GM12872 (cell line): ENCODE data around the gene DOCK8.

Experiments
- TF ChIP-seq, protein P1 (sequence below): IDR thresholded peaks from 3 replicates; pipeline ENCODE4 v1.5.1; 2011; ENCODE audit warnings: low read depth, mild to moderate bottlenecking, low read length, moderate library complexity; ENCODE audit not compliant: insufficient read depth

DOCK8 gene

DNA sequence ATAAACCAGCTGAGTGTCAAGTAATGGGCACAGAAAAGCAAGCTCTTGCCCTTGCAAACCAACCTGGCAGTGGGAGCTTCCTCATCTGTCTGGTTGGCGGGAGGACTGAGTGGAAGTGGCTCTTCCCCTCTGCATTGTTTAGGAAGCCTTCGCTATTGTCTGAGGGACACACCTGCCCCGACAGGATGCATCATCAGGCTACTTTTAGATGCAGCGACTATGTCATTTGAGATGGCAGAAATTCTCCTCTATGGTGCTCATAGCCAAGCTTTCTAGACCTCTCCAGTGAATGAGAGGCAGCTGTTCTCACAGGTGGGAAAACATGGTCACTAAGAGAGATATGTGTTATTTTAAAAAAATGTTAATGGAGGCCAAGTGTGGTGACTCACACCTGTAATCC is 104.0 kb downstream of the DOCK8 start:
- TF ChIP-seq, protein P1, sequence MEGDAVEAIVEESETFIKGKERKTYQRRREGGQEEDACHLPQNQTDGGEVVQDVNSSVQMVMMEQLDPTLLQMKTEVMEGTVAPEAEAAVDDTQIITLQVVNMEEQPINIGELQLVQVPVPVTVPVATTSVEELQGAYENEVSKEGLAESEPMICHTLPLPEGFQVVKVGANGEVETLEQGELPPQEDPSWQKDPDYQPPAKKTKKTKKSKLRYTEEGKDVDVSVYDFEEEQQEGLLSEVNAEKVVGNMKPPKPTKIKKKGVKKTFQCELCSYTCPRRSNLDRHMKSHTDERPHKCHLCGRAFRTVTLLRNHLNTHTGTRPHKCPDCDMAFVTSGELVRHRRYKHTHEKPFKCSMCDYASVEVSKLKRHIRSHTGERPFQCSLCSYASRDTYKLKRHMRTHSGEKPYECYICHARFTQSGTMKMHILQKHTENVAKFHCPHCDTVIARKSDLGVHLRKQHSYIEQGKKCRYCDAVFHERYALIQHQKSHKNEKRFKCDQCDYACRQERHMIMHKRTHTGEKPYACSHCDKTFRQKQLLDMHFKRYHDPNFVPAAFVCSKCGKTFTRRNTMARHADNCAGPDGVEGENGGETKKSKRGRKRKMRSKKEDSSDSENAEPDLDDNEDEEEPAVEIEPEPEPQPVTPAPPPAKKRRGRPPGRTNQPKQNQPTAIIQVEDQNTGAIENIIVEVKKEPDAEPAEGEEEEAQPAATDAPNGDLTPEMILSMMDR = no peak

DNA sequence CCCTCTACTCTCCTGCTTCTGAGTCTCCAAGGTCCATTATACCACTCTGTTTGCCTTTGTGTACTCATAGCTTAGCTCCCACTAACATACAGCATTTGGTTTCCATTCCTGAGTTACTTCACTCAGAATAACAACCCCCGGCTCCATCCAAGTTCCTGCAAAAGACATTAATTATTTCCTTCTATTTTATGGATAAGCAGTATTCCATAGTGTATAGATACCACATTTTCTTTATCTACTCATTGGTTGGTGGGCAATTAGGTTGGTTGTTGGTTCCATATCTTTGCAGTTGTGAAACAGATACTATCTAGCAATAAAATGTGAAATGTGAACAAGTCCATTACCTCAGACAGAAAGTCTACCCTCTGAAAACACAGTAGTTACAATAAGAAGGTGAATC is 110.3 kb downstream of the DOCK8 start:
- TF ChIP-seq, protein P1 = no peak

GRCh38 chr9:326667-327066 is 112.0 kb downstream of the DOCK8 start:
- TF ChIP-seq, protein P1 = no peak

DNA sequence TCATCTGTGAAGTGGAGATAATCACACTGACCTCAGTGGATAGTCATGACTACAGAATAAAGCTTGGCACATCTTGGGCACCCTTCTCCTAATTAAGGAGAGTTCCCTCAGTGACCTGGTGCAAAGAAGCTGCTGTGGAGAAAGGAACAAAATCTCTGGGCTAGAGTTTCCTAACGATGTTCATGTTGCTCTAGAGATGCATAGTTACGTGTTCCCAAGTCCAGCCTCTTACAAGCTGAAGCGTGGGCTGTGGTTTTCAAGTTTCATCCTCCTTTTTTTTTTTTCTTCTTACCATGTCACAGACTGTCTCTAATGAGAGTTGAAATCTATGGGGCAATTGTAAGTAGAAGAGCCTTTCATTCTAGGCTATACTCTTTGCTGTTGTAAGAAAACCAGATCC is 113.8 kb downstream of the DOCK8 start:
- TF ChIP-seq, protein P1 = no peak

DNA sequence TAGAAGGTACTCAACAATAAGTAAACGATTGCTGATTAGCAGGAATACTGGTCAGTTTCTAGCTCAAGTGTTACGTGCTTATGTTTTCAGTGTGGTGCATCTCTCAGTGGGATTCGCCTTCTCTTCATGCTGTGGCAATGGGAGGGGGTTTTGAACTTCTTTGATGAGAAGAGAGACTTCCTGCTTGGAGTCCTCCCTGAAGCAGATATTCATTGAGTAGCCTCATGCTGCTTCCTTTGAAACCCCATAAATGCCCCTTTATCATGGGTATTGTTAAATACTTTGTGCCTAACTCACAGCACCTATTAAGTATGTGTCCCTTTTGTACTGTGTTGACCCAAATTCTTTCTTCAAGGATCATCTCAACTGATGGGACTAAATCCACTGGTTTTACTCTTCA is 116.5 kb downstream of the DOCK8 start:
- TF ChIP-seq, protein P1 = no peak

GRCh38 chr9:335373-335772 is 120.7 kb downstream of the DOCK8 start:
- TF ChIP-seq, protein P1 = no peak

GRCh38 chr9:336039-336438 is 121.4 kb downstream of the DOCK8 start:
- TF ChIP-seq, protein P1 = no peak

- TF ChIP-seq, protein P1 = no peak
Measured at GRCh38 chr9:338602-339001, 123.9 kb downstream of the DOCK8 start.
